GM18520 (cell line): ENCODE measurements around the gene LRRC25.

ENCODE experiments used
- ATAC-seq: cut with Tn5 transposase; IDR thresholded peaks from one replicate; pipeline ENCODE4 v1.9.1; 2021; ENCODE audit not compliant: unreplicated experiment

Gene LRRC25

DNA sequence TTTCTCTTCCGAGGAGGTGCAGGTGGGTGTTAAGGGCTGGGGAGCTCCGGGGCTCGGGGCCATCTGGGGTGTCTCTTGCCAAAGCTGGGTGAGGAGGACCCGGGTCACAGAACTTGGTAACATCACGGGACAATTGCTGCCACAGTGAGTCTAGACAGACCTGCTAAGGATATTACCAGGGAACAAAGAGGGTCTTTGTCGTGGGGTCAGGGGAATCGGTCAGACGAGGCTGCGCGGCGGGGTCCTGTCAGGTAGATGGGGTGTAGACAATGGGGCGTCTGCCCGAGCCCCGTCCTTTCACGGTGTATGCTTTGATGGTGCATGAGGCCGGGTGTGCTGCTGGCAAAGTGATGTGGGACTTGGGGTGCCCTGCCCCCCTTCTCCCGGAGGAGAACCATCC is 49.3 kb downstream of the LRRC25 start:
- ATAC-seq, result no peak

DNA sequence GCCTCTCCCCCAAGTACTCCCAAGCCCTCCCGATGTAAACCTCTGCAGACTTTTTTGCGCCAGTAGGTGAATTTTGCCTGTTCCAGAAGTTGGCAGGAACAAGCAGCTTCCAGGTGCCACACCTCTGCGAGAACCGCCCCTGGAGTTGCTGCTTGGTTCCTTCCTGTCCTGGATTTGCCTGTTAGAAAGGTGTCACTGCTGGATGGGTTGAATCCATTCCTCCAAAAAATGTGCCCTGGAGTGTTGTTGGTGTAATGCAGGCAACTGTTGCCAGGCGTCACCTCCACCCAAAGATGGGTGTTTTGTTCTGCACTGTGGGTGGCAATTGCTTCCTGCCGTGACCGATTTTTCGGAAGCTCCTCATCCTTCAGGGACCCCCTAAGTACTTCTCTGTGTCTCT is 51.3 kb downstream of the LRRC25 start:
- no peak for ATAC-seq

DNA sequence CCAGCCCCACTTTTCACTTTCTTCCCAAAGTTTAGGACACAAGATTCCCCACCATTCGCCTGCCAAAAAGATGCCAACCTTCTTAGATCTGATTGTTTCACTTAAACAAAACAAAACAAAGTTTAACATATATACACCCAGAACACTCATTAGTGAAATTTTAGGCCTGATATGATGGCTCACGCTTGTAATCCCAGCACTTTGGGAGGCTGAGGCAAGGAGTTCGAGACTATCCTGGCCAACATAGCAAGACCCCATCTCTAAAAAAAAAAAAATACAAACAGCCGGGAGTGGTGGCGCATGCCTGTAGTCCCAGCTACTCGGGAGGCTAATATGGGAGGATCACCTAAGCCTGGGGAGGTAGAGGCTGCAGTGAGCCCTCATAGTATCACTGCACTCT is 52.1 kb downstream of the LRRC25 start:
- no peak for ATAC-seq

DNA sequence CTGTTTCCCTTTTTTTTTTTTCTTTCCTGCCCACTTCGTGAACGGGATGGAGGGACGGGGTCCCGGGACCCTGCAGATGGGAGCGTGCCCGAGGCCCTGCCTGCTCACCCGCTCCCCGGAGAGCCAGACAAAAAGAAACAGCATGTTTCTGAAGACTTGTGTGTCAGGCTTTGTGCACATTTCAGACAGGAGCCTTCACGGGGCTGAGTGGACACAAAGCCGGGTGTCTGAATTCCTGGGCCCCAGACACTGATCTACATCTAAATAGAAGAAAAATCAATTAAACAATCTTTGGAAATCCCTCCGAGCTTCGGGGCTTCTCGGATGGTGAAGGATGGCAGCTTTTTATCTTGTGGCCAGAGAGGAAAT is 52.9 kb downstream of the LRRC25 start:
- no peak for ATAC-seq

- ATAC-seq, result no peak
Observed at GRCh38 chr19:18342090-18342632, 55.3 kb downstream of the LRRC25 start.
